HEK293 (cell line): Measurements from ENCODE around the gene ABLIM2.

Source experiments
- CTCF ChIA-PET: fragments of 350-600 bp; formaldehyde crosslinking; extraction: SDS; loops from one replicate; lab custom pipeline; 2021; ENCODE audit warnings: antibody characterized with exemption; lab: Yijun Ruan, JAX
- POLR2A ChIA-PET: fragments of 300-600 bp; formaldehyde crosslinking; extraction: SDS; loops from one replicate; lab custom pipeline; 2020; ENCODE audit warnings: antibody characterized with exemption, inconsistent platforms; lab: Yijun Ruan, JAX
- H3K27ac ChIP-seq: fragments of 200-500 bp; sonication (Bioruptor generic); 2 replicates; pipeline ENCODE4 v1.5.1; 2014; ENCODE audit warnings: low read depth, low read length, control low read depth, inconsistent platforms; ENCODE audit errors: extremely low read depth
- H3K36me3 ChIP-seq, 2 experiments: fragments of 200-500 bp in 1 of 2; sonication (Bioruptor generic) in 1 of 2; 1 replicate in 1 of 2; 2 replicates in 1 of 2; pipeline ENCODE4 v1.5.1; 2014 to 2017; ENCODE audit warnings: inconsistent platforms in 2 of 2, low read length in 2 of 2; ENCODE audit not compliant: control insufficient read depth in 2 of 2, insufficient read depth in 1 of 2
- H3K4me1 ChIP-seq: fragments of 200-500 bp; sonication (Bioruptor generic); 2 replicates; pipeline ENCODE4 v1.5.1; 2014; ENCODE audit warnings: mild to moderate bottlenecking, low read length, inconsistent platforms; ENCODE audit not compliant: control insufficient read depth, insufficient read depth
- H3K4me3 ChIP-seq: 2 replicates; pipeline ENCODE4 v1.5.1; 2011; ENCODE audit warnings: low read depth, mild to moderate bottlenecking, control low read depth, low read length, moderate library complexity
- H3K9me3 ChIP-seq: fragments of 200-500 bp; sonication (Bioruptor generic); 2 replicates; pipeline ENCODE4 v1.5.1; 2014; ENCODE audit warnings: low read depth, low read length, inconsistent platforms; ENCODE audit not compliant: control insufficient read depth, insufficient read depth
- BCL11B ChIP-seq: fragments of 450-650 bp; formaldehyde crosslinking; IDR thresholded peaks from 2 replicates; pipeline ENCODE4 v1.5.1; 2016; ENCODE audit warnings: low read depth, missing biosample characterization, missing genetic modification characterization
- GLIS1 ChIP-seq: fragments of 450-650 bp; formaldehyde crosslinking; IDR thresholded peaks from 2 replicates; pipeline ENCODE4 v1.5.1; 2016; ENCODE audit warnings: missing biosample characterization, missing genetic modification characterization
- KLF8 ChIP-seq: fragments of 450-650 bp; formaldehyde crosslinking; IDR thresholded peaks from 2 replicates; pipeline ENCODE4 v1.5.1; 2016; ENCODE audit warnings: missing biosample characterization, missing genetic modification characterization
- MYNN ChIP-seq: fragments of 450-650 bp; formaldehyde crosslinking; IDR thresholded peaks from 2 replicates; pipeline ENCODE4 v1.5.1; 2016; ENCODE audit warnings: missing biosample characterization, missing genetic modification characterization, borderline replicate concordance
- MZF1 ChIP-seq: fragments of 450-650 bp; formaldehyde crosslinking; IDR thresholded peaks from 2 replicates; pipeline ENCODE4 v1.5.1; 2017; ENCODE audit warnings: missing biosample characterization, missing genetic modification characterization, borderline replicate concordance
- PATZ1 ChIP-seq: fragments of 450-650 bp; formaldehyde crosslinking; IDR thresholded peaks from 2 replicates; pipeline ENCODE4 v1.5.1; 2016; ENCODE audit warnings: missing biosample characterization, missing genetic modification characterization
- ZBTB7A ChIP-seq: fragments of 450-650 bp; formaldehyde crosslinking; IDR thresholded peaks from 2 replicates; pipeline ENCODE4 v1.5.1; 2016; ENCODE audit warnings: low read depth, missing biosample characterization, missing genetic modification characterization
- ZNF121 ChIP-seq: fragments of 450-650 bp; formaldehyde crosslinking; IDR thresholded peaks from 2 replicates; pipeline ENCODE4 v1.5.1; 2016; ENCODE audit warnings: missing biosample characterization, missing genetic modification characterization
- ZNF133 ChIP-seq: fragments of 450-650 bp; formaldehyde crosslinking; IDR thresholded peaks from 2 replicates; pipeline ENCODE4 v1.5.1; 2016; ENCODE audit warnings: missing biosample characterization, missing genetic modification characterization
- ZNF138 ChIP-seq: fragments of 450-650 bp; formaldehyde crosslinking; IDR thresholded peaks from 2 replicates; pipeline ENCODE4 v1.5.1; 2016; ENCODE audit warnings: missing biosample characterization, missing genetic modification characterization, borderline replicate concordance
- ZNF16 ChIP-seq: fragments of 450-650 bp; formaldehyde crosslinking; IDR thresholded peaks from 2 replicates; pipeline ENCODE4 v1.5.1; 2016; ENCODE audit warnings: low read depth, missing biosample characterization, missing genetic modification characterization
- ZNF211 ChIP-seq: fragments of 450-650 bp; formaldehyde crosslinking; IDR thresholded peaks from 2 replicates; pipeline ENCODE4 v1.5.1; 2016; ENCODE audit warnings: low read depth, missing biosample characterization, missing genetic modification characterization
- ZNF239 ChIP-seq: fragments of 450-650 bp; formaldehyde crosslinking; IDR thresholded peaks from 2 replicates; pipeline ENCODE4 v1.5.1; 2016; ENCODE audit warnings: missing biosample characterization, missing genetic modification characterization
- ZNF24 ChIP-seq: fragments of 450-650 bp; formaldehyde crosslinking; IDR thresholded peaks from 2 replicates; pipeline ENCODE4 v1.5.1; 2016; ENCODE audit warnings: missing biosample characterization, missing genetic modification characterization
- ZNF48 ChIP-seq: fragments of 450-650 bp; formaldehyde crosslinking; IDR thresholded peaks from 2 replicates; pipeline ENCODE4 v1.5.1; 2016; ENCODE audit warnings: missing biosample characterization, missing genetic modification characterization
- ZNF510 ChIP-seq: fragments of 450-650 bp; formaldehyde crosslinking; IDR thresholded peaks from 2 replicates; pipeline ENCODE4 v1.5.1; 2018; ENCODE audit warnings: mild to moderate bottlenecking, missing genetic modification characterization, missing biosample characterization; ENCODE audit not compliant: insufficient replicate concordance
- ZNF521 ChIP-seq: fragments of 450-650 bp; formaldehyde crosslinking; IDR thresholded peaks from 2 replicates; pipeline ENCODE4 v1.5.1; 2017; ENCODE audit warnings: missing biosample characterization, mild to moderate bottlenecking, missing genetic modification characterization
- ZNF529 ChIP-seq: fragments of 450-650 bp; formaldehyde crosslinking; IDR thresholded peaks from 2 replicates; pipeline ENCODE4 v1.5.1; 2017; ENCODE audit warnings: missing genetic modification characterization, missing biosample characterization; ENCODE audit not compliant: insufficient replicate concordance
- ZNF560 ChIP-seq: fragments of 450-650 bp; formaldehyde crosslinking; IDR thresholded peaks from 2 replicates; pipeline ENCODE4 v1.5.1; 2017; ENCODE audit warnings: missing biosample characterization, missing genetic modification characterization, borderline replicate concordance
- ZNF692 ChIP-seq: fragments of 450-650 bp; formaldehyde crosslinking; IDR thresholded peaks from 2 replicates; pipeline ENCODE4 v1.5.1; 2016; ENCODE audit warnings: missing biosample characterization, missing genetic modification characterization
- ZNF701 ChIP-seq: fragments of 450-650 bp; formaldehyde crosslinking; IDR thresholded peaks from 2 replicates; pipeline ENCODE4 v1.5.1; 2016; ENCODE audit warnings: missing biosample characterization, missing genetic modification characterization
- ZNF76 ChIP-seq: fragments of 450-650 bp; formaldehyde crosslinking; IDR thresholded peaks from 2 replicates; pipeline ENCODE4; 2016; ENCODE audit warnings: low read depth, missing biosample characterization, missing genetic modification characterization, borderline replicate concordance
- TF ChIP-seq, protein P1 (sequence below): fragments of 450-650 bp; formaldehyde crosslinking; IDR thresholded peaks from 2 replicates; pipeline ENCODE4 v1.5.1; 2017; ENCODE audit warnings: missing biosample characterization, missing genetic modification characterization
- TF ChIP-seq, protein P2 (sequence below): fragments of 450-650 bp; formaldehyde crosslinking; IDR thresholded peaks from 2 replicates; pipeline ENCODE4 v1.5.1; 2016; ENCODE audit warnings: missing biosample characterization, missing genetic modification characterization
- TF ChIP-seq, protein P3 (sequence below): fragments of 450-650 bp; formaldehyde crosslinking; IDR thresholded peaks from 2 replicates; pipeline ENCODE4 v1.5.1; 2016; ENCODE audit warnings: missing biosample characterization, missing genetic modification characterization, borderline replicate concordance

The ABLIM2 gene

DNA sequence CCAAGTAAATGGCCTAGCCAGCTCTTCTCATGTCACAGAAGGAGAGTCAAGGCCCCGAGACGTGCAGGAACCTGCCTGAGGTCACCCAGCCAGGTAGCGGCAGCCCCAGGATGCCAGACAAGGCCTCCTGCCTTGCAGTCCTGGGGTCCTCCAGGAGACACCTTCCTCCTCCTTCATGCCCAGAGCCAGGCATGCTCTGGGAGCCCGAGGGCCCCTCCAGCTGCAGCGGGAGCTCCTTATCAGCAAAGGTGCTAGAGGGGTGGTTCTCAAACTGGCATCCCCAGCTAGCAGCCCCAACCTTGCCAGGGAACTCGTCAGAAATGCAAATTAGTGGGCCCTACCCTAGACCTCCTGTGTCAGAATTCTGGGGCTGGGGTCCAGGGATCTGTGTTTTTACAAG lies 162.7 kb downstream of the ABLIM2 start (continued):
- no peak for TF ChIP-seq ZNF16 (tag by site-specific recombination)

- H3K4me1 ChIP-seq: no peaks in the 10 kb centered on the region
- TF ChIP-seq BCL11B: no peak
- no peak for TF ChIP-seq ZNF138 (tag by site-specific recombination)
- TF ChIP-seq ZNF48 (tag by site-specific recombination): no peak
- TF ChIP-seq, protein P1, sequence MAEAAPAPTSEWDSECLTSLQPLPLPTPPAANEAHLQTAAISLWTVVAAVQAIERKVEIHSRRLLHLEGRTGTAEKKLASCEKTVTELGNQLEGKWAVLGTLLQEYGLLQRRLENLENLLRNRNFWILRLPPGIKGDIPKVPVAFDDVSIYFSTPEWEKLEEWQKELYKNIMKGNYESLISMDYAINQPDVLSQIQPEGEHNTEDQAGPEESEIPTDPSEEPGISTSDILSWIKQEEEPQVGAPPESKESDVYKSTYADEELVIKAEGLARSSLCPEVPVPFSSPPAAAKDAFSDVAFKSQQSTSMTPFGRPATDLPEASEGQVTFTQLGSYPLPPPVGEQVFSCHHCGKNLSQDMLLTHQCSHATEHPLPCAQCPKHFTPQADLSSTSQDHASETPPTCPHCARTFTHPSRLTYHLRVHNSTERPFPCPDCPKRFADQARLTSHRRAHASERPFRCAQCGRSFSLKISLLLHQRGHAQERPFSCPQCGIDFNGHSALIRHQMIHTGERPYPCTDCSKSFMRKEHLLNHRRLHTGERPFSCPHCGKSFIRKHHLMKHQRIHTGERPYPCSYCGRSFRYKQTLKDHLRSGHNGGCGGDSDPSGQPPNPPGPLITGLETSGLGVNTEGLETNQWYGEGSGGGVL: no peak
- no peak for TF ChIP-seq ZNF76 (tag by site-specific recombination)
- TF ChIP-seq MZF1: no peak
- TF ChIP-seq, protein P2, sequence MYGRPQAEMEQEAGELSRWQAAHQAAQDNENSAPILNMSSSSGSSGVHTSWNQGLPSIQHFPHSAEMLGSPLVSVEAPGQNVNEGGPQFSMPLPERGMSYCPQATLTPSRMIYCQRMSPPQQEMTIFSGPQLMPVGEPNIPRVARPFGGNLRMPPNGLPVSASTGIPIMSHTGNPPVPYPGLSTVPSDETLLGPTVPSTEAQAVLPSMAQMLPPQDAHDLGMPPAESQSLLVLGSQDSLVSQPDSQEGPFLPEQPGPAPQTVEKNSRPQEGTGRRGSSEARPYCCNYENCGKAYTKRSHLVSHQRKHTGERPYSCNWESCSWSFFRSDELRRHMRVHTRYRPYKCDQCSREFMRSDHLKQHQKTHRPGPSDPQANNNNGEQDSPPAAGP (tag by site-specific recombination): no peak
- TF ChIP-seq ZNF701: no peak
- no peak for TF ChIP-seq ZNF560 (tag by site-specific recombination)
- no peak for TF ChIP-seq ZNF521 (tag by site-specific recombination)
- TF ChIP-seq, all 188 proteins: peak for 0
- POLR2A ChIA-PET: no interaction called here
- CTCF ChIA-PET: no interaction called here
- Histone ChIP-seq H3K9me3 (no peaks in the 10 kb centered on the region), H3K36me3 (no peaks in the 10 kb centered on the region), H3K4me3 (no peak overlapping the region), H3K27ac (no peak overlapping the region)
These were observed 163.5 kb downstream of the ABLIM2 start for GRCh38 chr4:7995135-7995534.

GRCh38 chr4:7993671-7994070 lies 164.9 kb downstream of the ABLIM2 start:
- CTCF ChIA-PET: interaction anchor here (1.2 kb wide), 1 partner anchor 184 kb away, joined by 4 read pairs; no protein-coding TSS in a partner anchor
- no peak overlapping the region for H3K4me3 ChIP-seq
- no peaks in the 10 kb centered on the region for H3K9me3 ChIP-seq
- H3K36me3 ChIP-seq: no peaks in the 10 kb centered on the region
- H3K4me1 ChIP-seq: no peaks in the 10 kb centered on the region
- no peak overlapping the region for H3K27ac ChIP-seq
- POLR2A ChIA-PET: no interaction called here
- TF ChIP-seq ZBTB7A (tag by site-specific recombination) (no peak), ZNF529 (tag by site-specific recombination) (no peak), ZNF138 (tag by site-specific recombination) (no peak), MYNN (no peak), ZNF510 (no peak), ZNF121 (no peak), KLF8 (tag by site-specific recombination) (no peak), ZNF692 (no peak), ZNF239 (no peak), PATZ1 (tag by site-specific recombination) (no peak), ZNF211 (tag by site-specific recombination) (no peak), GLIS1 (tag by site-specific recombination) (no peak), ZNF24 (tag by site-specific recombination) (no peak), ZNF133 (tag by site-specific recombination) (no peak)
- TF ChIP-seq, protein P3, sequence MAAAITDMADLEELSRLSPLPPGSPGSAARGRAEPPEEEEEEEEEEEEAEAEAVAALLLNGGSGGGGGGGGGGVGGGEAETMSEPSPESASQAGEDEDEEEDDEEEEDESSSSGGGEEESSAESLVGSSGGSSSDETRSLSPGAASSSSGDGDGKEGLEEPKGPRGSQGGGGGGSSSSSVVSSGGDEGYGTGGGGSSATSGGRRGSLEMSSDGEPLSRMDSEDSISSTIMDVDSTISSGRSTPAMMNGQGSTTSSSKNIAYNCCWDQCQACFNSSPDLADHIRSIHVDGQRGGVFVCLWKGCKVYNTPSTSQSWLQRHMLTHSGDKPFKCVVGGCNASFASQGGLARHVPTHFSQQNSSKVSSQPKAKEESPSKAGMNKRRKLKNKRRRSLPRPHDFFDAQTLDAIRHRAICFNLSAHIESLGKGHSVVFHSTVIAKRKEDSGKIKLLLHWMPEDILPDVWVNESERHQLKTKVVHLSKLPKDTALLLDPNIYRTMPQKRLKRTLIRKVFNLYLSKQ (tag by site-specific recombination): no peak
